ENCODE results near the gene SHANK1.

DNA sequence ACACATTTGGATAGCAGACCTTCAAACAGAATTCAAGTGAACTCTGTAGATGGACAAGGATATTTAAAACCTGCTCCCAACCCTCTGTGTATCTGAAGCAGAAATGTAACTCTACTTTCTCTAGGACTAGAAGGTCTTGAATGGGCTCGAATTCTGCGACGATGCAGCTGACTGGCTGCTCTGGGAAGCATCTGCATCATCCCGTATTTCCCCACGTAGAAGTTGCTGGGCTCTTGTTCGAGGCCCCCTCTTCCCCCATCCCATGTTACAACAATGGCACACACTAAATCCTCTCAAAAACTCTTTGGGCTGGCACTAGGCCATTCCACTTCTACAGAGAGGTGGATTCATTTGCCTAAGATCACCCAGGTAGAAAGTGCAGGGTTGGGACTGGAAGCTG is 55.4 kb downstream of the SHANK1 start:
- TF ChIP-seq, protein P1, sequence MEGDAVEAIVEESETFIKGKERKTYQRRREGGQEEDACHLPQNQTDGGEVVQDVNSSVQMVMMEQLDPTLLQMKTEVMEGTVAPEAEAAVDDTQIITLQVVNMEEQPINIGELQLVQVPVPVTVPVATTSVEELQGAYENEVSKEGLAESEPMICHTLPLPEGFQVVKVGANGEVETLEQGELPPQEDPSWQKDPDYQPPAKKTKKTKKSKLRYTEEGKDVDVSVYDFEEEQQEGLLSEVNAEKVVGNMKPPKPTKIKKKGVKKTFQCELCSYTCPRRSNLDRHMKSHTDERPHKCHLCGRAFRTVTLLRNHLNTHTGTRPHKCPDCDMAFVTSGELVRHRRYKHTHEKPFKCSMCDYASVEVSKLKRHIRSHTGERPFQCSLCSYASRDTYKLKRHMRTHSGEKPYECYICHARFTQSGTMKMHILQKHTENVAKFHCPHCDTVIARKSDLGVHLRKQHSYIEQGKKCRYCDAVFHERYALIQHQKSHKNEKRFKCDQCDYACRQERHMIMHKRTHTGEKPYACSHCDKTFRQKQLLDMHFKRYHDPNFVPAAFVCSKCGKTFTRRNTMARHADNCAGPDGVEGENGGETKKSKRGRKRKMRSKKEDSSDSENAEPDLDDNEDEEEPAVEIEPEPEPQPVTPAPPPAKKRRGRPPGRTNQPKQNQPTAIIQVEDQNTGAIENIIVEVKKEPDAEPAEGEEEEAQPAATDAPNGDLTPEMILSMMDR (IDR thresholded peaks at IDR 0.05; ENCODE audit: extremely low read depth in 1 of 2, insufficient read depth in 1 of 2, low read depth in 1 of 2, low read length in 2 of 2): no peak
- TF ChIP-seq EZH2 (IDR thresholded peaks at IDR 0.05; ENCODE audit: borderline replicate concordance, low read depth, low read length, severe bottlenecking) (no peak), POLR2AphosphoS5 (IDR thresholded peaks at IDR 0.05; ENCODE audit: insufficient read depth, low read depth, low read length) (no peak), POLR2A (IDR thresholded peaks at IDR 0.05; ENCODE audit: low read depth, low read length) (no peak)

Data from endothelial cell of umbilical vein (primary cell).